ENCODE results near the gene NFKBIZ.

- no peak for TF ChIP-seq CTCF (IDR thresholded peaks at IDR 0.05)
- TF ChIP-seq POLR2A (IDR thresholded peaks at IDR 0.05), result no peak
Measured at GRCh38 chr3:101861789-101862415, 12.6 kb downstream of the NFKBIZ start.
